ENCODE data around the gene RGS4.

DNA sequence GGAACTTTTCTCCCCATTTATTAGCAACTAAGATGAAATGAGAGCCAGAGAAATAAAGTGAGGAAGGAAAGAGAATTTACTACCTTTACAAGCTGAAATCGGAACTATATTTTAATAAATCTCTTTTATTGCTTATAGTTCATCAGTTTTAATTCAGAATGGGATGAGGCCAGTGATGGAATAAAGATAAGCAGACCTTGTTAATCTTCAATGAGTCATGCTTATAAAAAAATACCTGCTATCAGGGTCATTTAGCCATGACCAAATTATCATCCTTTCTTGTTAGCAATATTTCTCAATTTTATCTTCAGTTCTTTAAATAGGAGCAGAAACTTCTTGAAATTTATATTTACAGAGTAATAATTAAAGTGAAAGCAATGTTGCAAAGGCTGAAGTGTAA, 26.1 kb downstream of the RGS4 start:
- TF ChIP-seq, protein P1, sequence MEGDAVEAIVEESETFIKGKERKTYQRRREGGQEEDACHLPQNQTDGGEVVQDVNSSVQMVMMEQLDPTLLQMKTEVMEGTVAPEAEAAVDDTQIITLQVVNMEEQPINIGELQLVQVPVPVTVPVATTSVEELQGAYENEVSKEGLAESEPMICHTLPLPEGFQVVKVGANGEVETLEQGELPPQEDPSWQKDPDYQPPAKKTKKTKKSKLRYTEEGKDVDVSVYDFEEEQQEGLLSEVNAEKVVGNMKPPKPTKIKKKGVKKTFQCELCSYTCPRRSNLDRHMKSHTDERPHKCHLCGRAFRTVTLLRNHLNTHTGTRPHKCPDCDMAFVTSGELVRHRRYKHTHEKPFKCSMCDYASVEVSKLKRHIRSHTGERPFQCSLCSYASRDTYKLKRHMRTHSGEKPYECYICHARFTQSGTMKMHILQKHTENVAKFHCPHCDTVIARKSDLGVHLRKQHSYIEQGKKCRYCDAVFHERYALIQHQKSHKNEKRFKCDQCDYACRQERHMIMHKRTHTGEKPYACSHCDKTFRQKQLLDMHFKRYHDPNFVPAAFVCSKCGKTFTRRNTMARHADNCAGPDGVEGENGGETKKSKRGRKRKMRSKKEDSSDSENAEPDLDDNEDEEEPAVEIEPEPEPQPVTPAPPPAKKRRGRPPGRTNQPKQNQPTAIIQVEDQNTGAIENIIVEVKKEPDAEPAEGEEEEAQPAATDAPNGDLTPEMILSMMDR (IDR thresholded peaks at IDR 0.05): no peak
- no peak for TF ChIP-seq POLR2A (IDR thresholded peaks at IDR 0.05)
